ENCODE data around the gene STMP1.
"Not testable (repeated sequence)": the region's sequence is repeated elsewhere in the genome, so short reads cannot be mapped to it uniquely, and the experiment has no call there.

The STMP1 gene

GRCh38 chr7:135684136-135684535, 21.8 kb downstream of the STMP1 start:
- DNase-seq (ENCODE audit: low read depth, low spot score) = peak; percentile 35
- no peak overlapping the region for H3K4me3 ChIP-seq (ENCODE audit: low read depth, low read length)
- no peak for TF ChIP-seq CTCF (IDR thresholded peaks at IDR 0.05; ENCODE audit: low read depth, low read length)
- in situ Hi-C loops (cut with HindIII; ENCODE audit: low sequenced_read_pairs) = no loop called here

- no peak for DNase-seq (ENCODE audit: low read depth, low spot score)
- in situ Hi-C loops (cut with HindIII; ENCODE audit: low sequenced_read_pairs) = no loop called here
- no peak overlapping the region for H3K4me3 ChIP-seq (ENCODE audit: low read depth, low read length)
- TF ChIP-seq CTCF (IDR thresholded peaks at IDR 0.05; ENCODE audit: low read depth, low read length) = no peak
Observed at GRCh38 chr7:135684699-135685098, 22.4 kb downstream of the STMP1 start.

GRCh38 chr7:135685306-135686084, 23.2 kb downstream of the STMP1 start:
- H3K4me3 ChIP-seq (ENCODE audit: low read depth, low read length) = no peak overlapping the region
- in situ Hi-C loops (cut with HindIII; ENCODE audit: low sequenced_read_pairs) = no loop called here
- peak; percentile 27 for DNase-seq (ENCODE audit: low read depth, low spot score)
- no peak for TF ChIP-seq CTCF (IDR thresholded peaks at IDR 0.05; ENCODE audit: low read depth, low read length)

- in situ Hi-C loops (cut with HindIII; ENCODE audit: low sequenced_read_pairs) = no loop called here
- no peak for TF ChIP-seq CTCF (IDR thresholded peaks at IDR 0.05; ENCODE audit: low read depth, low read length)
- H3K4me3 ChIP-seq (ENCODE audit: low read depth, low read length) = no peak overlapping the region
- no peak for DNase-seq (ENCODE audit: low read depth, low spot score)
Observed at GRCh38 chr7:135687466-135687865, 25.2 kb downstream of the STMP1 start.

GRCh38 chr7:135690566-135690965, 28.3 kb downstream of the STMP1 start:
- H3K4me3 ChIP-seq (ENCODE audit: low read depth, low read length) = no peak overlapping the region
- in situ Hi-C loops (cut with HindIII; ENCODE audit: low sequenced_read_pairs) = no loop called here
- TF ChIP-seq CTCF (IDR thresholded peaks at IDR 0.05; ENCODE audit: low read depth, low read length) = no peak
- peak; percentile 75 for DNase-seq (ENCODE audit: low read depth, low spot score)

- in situ Hi-C loops (cut with HindIII; ENCODE audit: low sequenced_read_pairs) = no loop called here
- peak; percentile 72 for DNase-seq (ENCODE audit: low read depth, low spot score)
- TF ChIP-seq CTCF (IDR thresholded peaks at IDR 0.05; ENCODE audit: low read depth, low read length) = no peak
- H3K4me3 ChIP-seq (ENCODE audit: low read depth, low read length) = no peak overlapping the region
Observed at GRCh38 chr7:135692055-135692454, 29.7 kb downstream of the STMP1 start.

GRCh38 chr7:135692606-135693005, 30.3 kb downstream of the STMP1 start:
- H3K4me3 ChIP-seq (ENCODE audit: low read depth, low read length); in situ Hi-C loops (cut with HindIII; ENCODE audit: low sequenced_read_pairs); DNase-seq (ENCODE audit: low read depth, low spot score): not testable (repeated sequence)

All from astrocyte of the spinal cord (primary cell).